ENCODE results near the gene CRHR2. TPM values are rescaled to one million over a fixed set of nuclear protein-coding genes. Genes with fewer than 3 reads are reported as not detected.
A peak's percentile ranks its signal among the peaks of the same experiment; 100 is the strongest.

CRHR2 gene
- total and polyA plus RNA-seq, 2 of the 13 experiments (the other 11 are each of a cell fraction or from before 2014, with no cell fraction given) = not detected

GRCh38 chr7:30671793-30672465 is 10.3 kb downstream of the CRHR2 start (continued):
- TF ChIP-seq ZNF670 (CRISPR knock-in tag; IDR thresholded peaks at IDR 0.05; ENCODE audit: borderline replicate concordance) (no peak; the same call in 1 of the 2 replicates), HNF4A (CRISPR knock-in tag; IDR thresholded peaks at IDR 0.05) (no peak), ZNF879 (CRISPR knock-in tag; IDR thresholded peaks at IDR 0.05) (0 out of 2 replicates have a peak, but pooled peaks have one; percentile 51), MTA3 (CRISPR knock-in tag; IDR thresholded peaks at IDR 0.05) (no peak), RBAK (CRISPR knock-in tag; IDR thresholded peaks at IDR 0.05) (no peak), ZNF350 (CRISPR knock-in tag; IDR thresholded peaks at IDR 0.05; ENCODE audit: borderline replicate concordance, low read depth) (no peak), ZNF562 (CRISPR knock-in tag; IDR thresholded peaks at IDR 0.05; ENCODE audit: borderline replicate concordance) (no peak), IKZF1 (IDR thresholded peaks at IDR 0.05) (no peak), POLR2A (IDR thresholded peaks at IDR 0.05; ENCODE audit: insufficient read depth in 1 of 2, low read depth in 2 of 2, low read length in 2 of 2) (no peak), ZNF850 (CRISPR knock-in tag; conservative IDR thresholded peaks at IDR 0.05) (no peak), ZNF530 (CRISPR knock-in tag; IDR thresholded peaks at IDR 0.05; ENCODE audit: low read depth) (peak; percentile 93; the same call in 1 of the 2 replicates), ZNF609 (CRISPR knock-in tag; IDR thresholded peaks at IDR 0.05; ENCODE audit: borderline replicate concordance) (no peak), HMG20B (CRISPR knock-in tag; conservative IDR thresholded peaks at IDR 0.05) (peak; percentile 80), MEIS2 (CRISPR knock-in tag; IDR thresholded peaks at IDR 0.05) (peak; percentile 90; the same call in 1 of the 2 replicates), ZNF605 (CRISPR knock-in tag; IDR thresholded peaks at IDR 0.05) (peak; percentile 68), SRY (CRISPR knock-in tag; IDR thresholded peaks at IDR 0.05) (peak; percentile 74; the same call in 1 of the 2 replicates), ZFY (CRISPR knock-in tag; IDR thresholded peaks at IDR 0.05) (no peak), THYN1 (CRISPR knock-in tag; IDR thresholded peaks at IDR 0.05; ENCODE audit: borderline replicate concordance, low read depth) (no peak), ZNF564 (CRISPR knock-in tag; IDR thresholded peaks at IDR 0.05) (peak; percentile 65; the same call in 1 of the 2 replicates), ZNF777 (CRISPR knock-in tag; IDR thresholded peaks at IDR 0.05) (0 out of 2 replicates have a peak, but pooled peaks have one; percentile 24), NAIF1 (CRISPR knock-in tag; IDR thresholded peaks at IDR 0.05; ENCODE audit: borderline replicate concordance) (no peak), HNRNPH1 (optimal IDR thresholded peaks at IDR 0.05; ENCODE audit: low read depth, low read length) (no peak), ZFP36L2 (CRISPR knock-in tag; IDR thresholded peaks at IDR 0.05) (peak; percentile 97), SMC3 (IDR thresholded peaks at IDR 0.05; ENCODE audit: low read length) (no peak), LBX2 (CRISPR knock-in tag; IDR thresholded peaks at IDR 0.05; ENCODE audit: borderline replicate concordance) (no peak)
- TF ChIP-seq, protein P1, sequence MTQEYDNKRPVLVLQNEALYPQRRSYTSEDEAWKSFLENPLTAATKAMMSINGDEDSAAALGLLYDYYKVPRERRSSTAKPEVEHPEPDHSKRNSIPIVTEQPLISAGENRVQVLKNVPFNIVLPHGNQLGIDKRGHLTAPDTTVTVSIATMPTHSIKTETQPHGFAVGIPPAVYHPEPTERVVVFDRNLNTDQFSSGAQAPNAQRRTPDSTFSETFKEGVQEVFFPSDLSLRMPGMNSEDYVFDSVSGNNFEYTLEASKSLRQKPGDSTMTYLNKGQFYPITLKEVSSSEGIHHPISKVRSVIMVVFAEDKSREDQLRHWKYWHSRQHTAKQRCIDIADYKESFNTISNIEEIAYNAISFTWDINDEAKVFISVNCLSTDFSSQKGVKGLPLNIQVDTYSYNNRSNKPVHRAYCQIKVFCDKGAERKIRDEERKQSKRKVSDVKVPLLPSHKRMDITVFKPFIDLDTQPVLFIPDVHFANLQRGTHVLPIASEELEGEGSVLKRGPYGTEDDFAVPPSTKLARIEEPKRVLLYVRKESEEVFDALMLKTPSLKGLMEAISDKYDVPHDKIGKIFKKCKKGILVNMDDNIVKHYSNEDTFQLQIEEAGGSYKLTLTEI (CRISPR knock-in tag; conservative IDR thresholded peaks at IDR 0.05) = no peak
